Left lung (tissue), 10 donors: ENCODE measurements around the gene CBFA2T2. TPM values are rescaled to one million over a fixed set of nuclear protein-coding genes. Genes with fewer than 3 reads are reported as not detected.

Source experiments
- ATAC-seq: fragments of 200-7000 bp; cut with Tn5 transposase; one replicate; pipeline ENCODE4 v1.9.1; 2020; ENCODE audit warnings: moderate library complexity
- DNase-seq, 4 donors: peaks; one replicate each; pipeline ENCODE4 v3.0.0-alpha.2; 2013 to 2020
- H3K27ac ChIP-seq, 2 donors: fragments of 200-600 bp; sonication (generic) in 1 of 2; one replicate each; pipeline versions ENCODE4 v1.5.0 to v1.8.0; 2020 to 2021
- H3K27me3 ChIP-seq, 2 donors: fragments of 200-600 bp; sonication (generic) in 1 of 2; one replicate each; pipeline versions ENCODE4 v1.5.0 to v1.8.0; 2020 to 2021
- H3K36me3 ChIP-seq, 2 donors: fragments of 200-600 bp; sonication (generic) in 1 of 2; one replicate each; pipeline versions ENCODE4 v1.5.0 to v1.8.0; 2020 to 2021
- H3K4me1 ChIP-seq, 2 donors: fragments of 200-600 bp; one replicate each; pipeline ENCODE4 v1.8.0; 2021
- H3K4me3 ChIP-seq, 2 donors: fragments of 200-600 bp; sonication (generic) in 1 of 2; one replicate each; pipeline versions ENCODE4 v1.5.0 to v1.8.0; 2020 to 2021; ENCODE audit warnings: mild to moderate bottlenecking in 1 of 2
- H3K9me3 ChIP-seq, 2 donors: fragments of 200-600 bp; sonication (generic) in 1 of 2; one replicate each; pipeline versions ENCODE4 v1.5.0 to v1.8.0; 2020 to 2021
- CTCF ChIP-seq, 2 donors: fragments of 200-600 bp; sonication (generic) in 1 of 2; IDR thresholded peaks; one replicate each; pipeline versions ENCODE4 v1.5.0 to v1.8.0; 2021; ENCODE audit warnings: antibody characterized with exemption in 2 of 2
- intact Hi-C, 2 donors: fragments of 100-400 bp; cut with DNase I; formaldehyde crosslinking; loops; one replicate each; pipeline versions ENCODE4 v1.11.2 to v1.14.2; 2022
- polyA plus RNA-seq, 6 donors: library from polyadenylated mRNA; unstranded; fragments of 120-200 nt; gene quantifications; one replicate each; pipeline ENCODE4 v1.2.1, GENCODE V29; 2013; ENCODE audit not compliant: insufficient read length in 6 of 6
- total RNA-seq, 2 donors: library from RNA; stranded (reverse); fragmentation: NEBNext Ultra II Directional; extraction: Animal tissue kit (Norgen Biotek cat#: 25700); gene quantifications; one replicate each; pipeline ENCODE4 v1.2.1, GENCODE V29; 2021
- donor health status: DM: no; HTN: yes; CAD: no.
- donor health status: DM: no; HTN: no; CAD: no.

The CBFA2T2 gene
- total and polyA plus RNA-seq, 8 donors, result 11.9 to 54.4 (median 43.8) TPM

GRCh38 chr20:33660685-33661058 lies 170.8 kb downstream of the CBFA2T2 start:
- DNase-seq (peak in 1 of 4 donors; percentile 43), ATAC-seq (no peak)
- intact Hi-C loops, result no loop called here
- no peaks in the 10 kb centered on the region for H3K9me3 ChIP-seq
- H3K27me3 ChIP-seq, result no peaks in the 10 kb centered on the region
- TF ChIP-seq CTCF (IDR thresholded peaks at IDR 0.05), result no peak
- H3K27ac ChIP-seq, result no peak overlapping the region
- no peak overlapping the region for H3K4me3 ChIP-seq
- H3K4me1 ChIP-seq, result peaks cover 5 to 26% of the 10 kb centered on the region in 2 donors
- H3K36me3 ChIP-seq, result peaks cover 0 to 32% of the 10 kb centered on the region in 2 donors

- Histone ChIP-seq H3K4me3 (peak within 1 kb of the TSS; percentile 67 to 74), H3K9me3 (no peaks in the 10 kb centered on the region), H3K36me3 (peaks cover 0 to 25% of the 10 kb centered on the region in 2 donors), H3K4me1 (peaks cover 11 to 37% of the 10 kb centered on the region in 2 donors), H3K27me3 (no peaks in the 10 kb centered on the region), H3K27ac (peak within 1 kb of the TSS; percentile 77 to 85)
- no peak for TF ChIP-seq CTCF (IDR thresholded peaks at IDR 0.05)
- intact Hi-C loops, result no loop called here
- DNase-seq (peak in 1 of 4 donors; percentile 59), ATAC-seq (no peak)
Measured at GRCh38 chr20:33662172-33662571, 172.3 kb downstream of the CBFA2T2 start, which contains the start of gene C20orf144. Gene C20orf144 (plus strand): TSS chr20:33662327. CDS start chr20:33662346, 19 bp downstream.

GRCh38 chr20:33663161-33664084 lies 173.5 kb downstream of the CBFA2T2 start:
- Histone ChIP-seq H3K27me3 (no peaks in the 10 kb centered on the region), H3K4me1 (peaks cover 18 to 50% of the 10 kb centered on the region in 2 donors), H3K36me3 (peaks cover 0 to 14% of the 10 kb centered on the region in 2 donors), H3K27ac (peak overlapping the region; percentile 77 to 85), H3K9me3 (no peaks in the 10 kb centered on the region), H3K4me3 (peak overlapping the region; percentile 67 to 74)
- peak in 1 of 2 donors; percentile 9 for TF ChIP-seq CTCF (IDR thresholded peaks at IDR 0.05)
- intact Hi-C loops, result no loop called here
- ATAC-seq (peak; percentile 69), DNase-seq (peak in 3 of 4 donors; percentile 84 to 99 (median 89))

- ATAC-seq, result no peak
- no peaks in the 10 kb centered on the region for H3K27me3 ChIP-seq
- DNase-seq, result no peak
- intact Hi-C loops, result no loop called here
- H3K4me3 ChIP-seq, result peak overlapping the region; percentile 67 to 74
- peak overlapping the region; percentile 77 to 85 for H3K27ac ChIP-seq
- H3K36me3 ChIP-seq, result peaks cover 0 to 6% of the 10 kb centered on the region in 2 donors
- H3K9me3 ChIP-seq, result no peaks in the 10 kb centered on the region
- peaks cover 18 to 50% of the 10 kb centered on the region in 2 donors for H3K4me1 ChIP-seq
- TF ChIP-seq CTCF (IDR thresholded peaks at IDR 0.05), result no peak
Measured at GRCh38 chr20:33664085-33664761, 174.3 kb downstream of the CBFA2T2 start.

GRCh38 chr20:33664762-33665144 lies 174.9 kb downstream of the CBFA2T2 start:
- H3K36me3 ChIP-seq, result peaks cover 0 to under 1% of the 10 kb centered on the region in 2 donors
- H3K4me3 ChIP-seq, result no peak overlapping the region
- no peak overlapping the region for H3K27ac ChIP-seq
- intact Hi-C loops, result no loop called here
- no peak for TF ChIP-seq CTCF (IDR thresholded peaks at IDR 0.05)
- H3K4me1 ChIP-seq, result peaks cover 18 to 50% of the 10 kb centered on the region in 2 donors
- no peaks in the 10 kb centered on the region for H3K27me3 ChIP-seq
- DNase-seq, result no peak
- no peaks in the 10 kb centered on the region for H3K9me3 ChIP-seq
- ATAC-seq, result no peak
